H1 (cell line): Measurements from ENCODE around the gene CABLES2. TPM values are rescaled to one million over a fixed set of nuclear protein-coding genes. Genes with fewer than 3 reads are reported as not detected.

Source experiments
- ATF2 ChIP-seq: IDR thresholded peaks from 2 replicates; pipeline ENCODE4 v1.6.1; 2012; ENCODE audit warnings: low read length, inconsistent platforms
- CBX8 ChIP-seq: fragments of 300-800, 300-1000 bp; sonication (generic); IDR thresholded peaks from 2 replicates; pipeline ENCODE4 v1.7.1; 2016; ENCODE audit warnings: low read depth, low read length, borderline replicate concordance
- CEBPB ChIP-seq: IDR thresholded peaks from 2 replicates; pipeline ENCODE4 v1.6.1; 2012; ENCODE audit warnings: low read depth, low read length
- CTCF ChIP-seq, 3 experiments: IDR thresholded peaks; 1 replicate in 2 of 3; 2 replicates in 1 of 3; pipeline versions ENCODE4 v1.5.1 to v1.6.1; 2011; ENCODE audit warnings: low read length in 3 of 3, mild to moderate bottlenecking in 3 of 3, inconsistent platforms in 2 of 3, low read depth in 1 of 3, moderate library complexity in 1 of 3; ENCODE audit not compliant: insufficient read depth in 1 of 3; ENCODE audit errors: control extremely low read depth in 1 of 3
- EP300 ChIP-seq, 2 experiments: IDR thresholded peaks; 1 replicate in 1 of 2; 2 replicates in 1 of 2; pipeline ENCODE4 v1.6.1; 2011 to 2012; ENCODE audit warnings: low read depth in 2 of 2, low read length in 2 of 2, mild to moderate bottlenecking in 2 of 2, borderline replicate concordance in 1 of 2, inconsistent platforms in 1 of 2, moderate library complexity in 1 of 2
- EZH2 ChIP-seq: fragments of 200-600 bp; sonication (generic); IDR thresholded peaks from 2 replicates; pipeline ENCODE4 v1.7.1; 2012; ENCODE audit warnings: low read depth, mild to moderate bottlenecking, moderate library complexity, low read length, inconsistent platforms; ENCODE audit not compliant: severe bottlenecking
- HDAC2 ChIP-seq, 2 experiments: fragments of 300-600 bp in 1 of 2; sonication (generic) in 1 of 2; IDR thresholded peaks; 2 replicates each; pipeline ENCODE4 v1.6.1; 2011 to 2012; ENCODE audit warnings: low read depth in 2 of 2, low read length in 2 of 2, mild to moderate bottlenecking in 2 of 2, moderate library complexity in 2 of 2, borderline replicate concordance in 1 of 2, inconsistent platforms in 1 of 2
- HDAC6 ChIP-seq: IDR thresholded peaks from one replicate; pipeline ENCODE4 v1.7.1; 2012; ENCODE audit warnings: low read depth, mild to moderate bottlenecking, inconsistent platforms, low read length, moderate library complexity
- MAFK ChIP-seq: IDR thresholded peaks from 2 replicates; pipeline ENCODE4 v1.6.1; 2012; ENCODE audit warnings: low read depth, mild to moderate bottlenecking, improper control_type of control experiment, low read length
- POLR2A ChIP-seq, 2 experiments: IDR thresholded peaks; 1 replicate in 1 of 2; 2 replicates in 1 of 2; pipeline ENCODE4 v1.6.1; 2011; ENCODE audit warnings: low read depth in 2 of 2, low read length in 2 of 2, mild to moderate bottlenecking in 2 of 2; ENCODE audit errors: control extremely low read depth in 1 of 2
- POU5F1 ChIP-seq: IDR thresholded peaks from 2 replicates; pipeline ENCODE4 v1.6.1; 2011; ENCODE audit warnings: low read depth, mild to moderate bottlenecking, low read length, moderate library complexity
- RBBP5 ChIP-seq: IDR thresholded peaks from 2 replicates; pipeline ENCODE4 v1.7.1; 2012; ENCODE audit warnings: low read depth, mild to moderate bottlenecking, inconsistent platforms, low read length, moderate library complexity, borderline replicate concordance
- RXRA ChIP-seq: IDR thresholded peaks from 2 replicates; pipeline ENCODE4 v1.6.1; 2011; ENCODE audit warnings: low read depth, mild to moderate bottlenecking, low read length, moderate library complexity; ENCODE audit not compliant: insufficient read depth
- SAP30 ChIP-seq: fragments of 300-600 bp; sonication (generic); IDR thresholded peaks from 2 replicates; pipeline ENCODE4 v1.7.1; 2012; ENCODE audit warnings: low read length, moderate library complexity, mild to moderate bottlenecking, inconsistent platforms; ENCODE audit not compliant: insufficient read depth, insufficient replicate concordance
- SIX5 ChIP-seq: IDR thresholded peaks from 2 replicates; pipeline ENCODE4 v1.6.1; 2011; ENCODE audit warnings: mild to moderate bottlenecking, low read depth, low read length
- SP4 ChIP-seq: IDR thresholded peaks from 2 replicates; pipeline ENCODE4 v1.6.1; 2012; ENCODE audit warnings: low read length, inconsistent platforms
- TAF7 ChIP-seq: optimal IDR thresholded peaks from 2 replicates; pipeline ENCODE3; 2011; ENCODE audit warnings: low read depth, mild to moderate bottlenecking, inconsistent platforms, low read length, moderate library complexity, borderline replicate concordance
- TBP ChIP-seq: IDR thresholded peaks from 2 replicates; pipeline ENCODE4 v1.6.1; 2011; ENCODE audit warnings: low read depth, low read length, improper control_type of control experiment
- polyA plus RNA-seq, 7 experiments: library from polyadenylated mRNA; depleted of rRNA in 3 of 7; stranded (reverse) in 5 of 7; unstranded in 2 of 7; fragments of >200 nt in 5 of 7; fragments of 200-250 nt in 2 of 7; gene quantifications; 1 replicate in 5 of 7; 2 replicates in 1 of 7; 4 replicates in 1 of 7; pipeline versions ENCODE4 v1.2.1 to v1.2.3, GENCODE V29; 2011 to 2013; ENCODE audit warnings: missing spikeins in 2 of 7, mixed read lengths in 2 of 7
- total RNA-seq: library from RNA; stranded (reverse); fragmentation: NEBNext Ultra II Directional; extraction: Animal tissue kit (Norgen Biotek cat#: 25700); gene quantifications from 2 replicates; pipeline ENCODE4 v1.2.1, GENCODE V29; 2021

CABLES2 gene
- total and polyA plus RNA-seq, 2 of the 8 experiments (the other 6 are each of a cell fraction or from before 2014, with no cell fraction given): 8.0 to 8.8 TPM

DNA sequence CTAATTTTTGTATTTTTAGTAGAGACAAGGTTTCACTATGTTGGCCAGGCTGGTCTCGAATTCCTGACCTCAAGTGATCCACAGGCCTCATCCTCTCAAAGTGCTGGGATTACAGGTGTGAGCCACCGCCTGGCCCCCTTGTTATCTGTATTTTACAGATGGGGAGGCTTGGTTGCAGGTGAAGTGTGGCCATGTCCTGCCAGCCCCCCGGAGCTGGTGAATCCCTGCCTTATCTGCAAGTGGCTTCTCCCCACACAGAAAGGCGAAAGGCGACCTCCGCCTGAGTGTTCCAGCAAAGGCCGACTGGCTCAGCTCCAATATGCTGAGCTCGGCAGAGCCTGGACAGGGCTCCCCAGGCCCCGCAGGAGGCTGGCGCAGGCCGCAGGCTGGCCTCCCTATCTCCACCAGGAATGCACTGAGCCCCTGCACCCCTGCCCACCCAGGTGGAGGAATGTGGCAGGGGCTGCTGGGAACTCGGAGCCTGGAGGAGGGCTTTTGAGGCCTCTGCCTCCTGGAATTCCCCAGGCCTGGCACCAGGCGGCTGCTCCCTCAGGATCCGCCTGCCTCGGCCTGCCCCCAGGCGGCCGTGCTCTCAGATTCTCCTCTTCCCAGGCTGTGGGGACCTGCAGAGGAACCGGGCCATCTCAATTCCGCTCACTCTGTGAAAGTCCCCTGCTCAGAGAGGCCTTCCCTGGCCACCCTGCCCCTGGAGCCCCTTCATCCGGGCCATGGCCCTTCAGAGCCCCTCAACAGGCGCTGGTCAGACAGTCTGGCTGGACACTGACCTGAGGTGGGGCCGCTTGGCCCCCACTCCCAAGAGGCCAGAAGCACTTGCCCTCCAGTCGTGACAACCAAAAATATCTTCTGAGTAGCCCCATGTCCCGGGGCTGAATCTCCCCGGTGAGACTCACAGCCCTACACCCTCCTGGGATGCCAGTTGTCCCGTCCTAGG lies 30.7 kb downstream of the CABLES2 start (continued):
- TF ChIP-seq CTCF (IDR thresholded peaks at IDR 0.05; ENCODE audit: control extremely low read depth in 1 of 3, insufficient read depth in 1 of 3, low read depth in 1 of 3, low read length in 3 of 3) (peak; percentile 59 to 97 (median 79)), EZH2 (no peak), TBP (peak; percentile 72; the same call in 1 of the 2 replicates), EP300 (IDR thresholded peaks at IDR 0.05; ENCODE audit: borderline replicate concordance in 1 of 2, low read depth in 2 of 2, low read length in 2 of 2) (peak in 1 of 2 experiments; percentile 61; a peak in 1 of 3 replicates), TAF7 (peak; percentile 53), RBBP5 (no peak; the same call in 1 of the 2 replicates), CBX8 (no peak), HDAC2 (IDR thresholded peaks at IDR 0.05; ENCODE audit: borderline replicate concordance in 1 of 2, low read depth in 2 of 2, low read length in 2 of 2) (no peak; a peak in 1 of 4 replicates), RXRA (0 out of 2 replicates have a peak, but pooled peaks have one; percentile 38), ATF2 (peak; percentile 37; the same call in 1 of the 2 replicates), SIX5 (no peak), CEBPB (no peak), SP4 (no peak), HDAC6 (no peak), MAFK (peak; percentile 67; the same call in 1 of the 2 replicates), SAP30 (no peak), POLR2A (IDR thresholded peaks at IDR 0.05; ENCODE audit: control extremely low read depth in 1 of 2, low read depth in 2 of 2, low read length in 2 of 2) (peak in 1 of 2 experiments; percentile 73; a peak in 2 of 3 replicates), POU5F1 (no peak)
